ENCODE data around the gene LSM4. TPM values are rescaled to one million over a fixed set of nuclear protein-coding genes. Genes with fewer than 3 reads are reported as not detected.

Gene LSM4
- total RNA-seq, 1 donor from 2014 or later = 440 TPM

GRCh38 chr19:18263324-18264136, 59.3 kb downstream of the LSM4 start:
- DNase-seq (ENCODE audit: low spot score) = no peak
- no peak overlapping the region for H3K4me2 ChIP-seq

GRCh38 chr19:18262917-18263316, 60.0 kb downstream of the LSM4 start:
- no peak for DNase-seq (ENCODE audit: low spot score)
- Histone ChIP-seq H3K4me2 (no peak overlapping the region), H3K9me3 (ENCODE audit: low read depth) (no peaks in the 10 kb centered on the region), H3K79me2 (ENCODE audit: low read depth) (no peaks in the 10 kb centered on the region), H2AFZ (replicated peaks) (no peak overlapping the region), H3K27ac (no peak overlapping the region), H3K4me1 (no peaks in the 10 kb centered on the region), H3K4me3 (no peak overlapping the region), H3K36me3 (no peaks in the 10 kb centered on the region), H3F3A (ENCODE audit: low read depth) (no peaks in the 10 kb centered on the region), H3K9ac (no peak overlapping the region), H3K27me3 (no peaks in the 10 kb centered on the region), H4K20me1 (ENCODE audit: low read depth) (no peaks in the 10 kb centered on the region)
- H3K27me3 Mint-ChIP-seq (ENCODE audit: insufficient read depth, low read depth) = peaks cover 8% of the 10 kb centered on the region
- no peak overlapping the region for H3K27ac Mint-ChIP-seq
- TF ChIP-seq EZH2 (IDR thresholded peaks at IDR 0.05) = no peak
- H3K4me3 Mint-ChIP-seq = no peak overlapping the region
- no peaks in the 10 kb centered on the region for H3K9me3 Mint-ChIP-seq
- H3K4me1 Mint-ChIP-seq = no peaks in the 10 kb centered on the region
- peaks cover 9% of the 10 kb centered on the region for H3K36me3 Mint-ChIP-seq

More at GRCh38 chr19:18263324-18264136, 59.3 kb downstream of the LSM4 start:
- Mint-ChIP-seq H3K4me1 (no peaks in the 10 kb centered on the region), H3K27me3 (ENCODE audit: insufficient read depth, low read depth) (peaks cover 8% of the 10 kb centered on the region), H3K36me3 (peaks cover 14% of the 10 kb centered on the region), H3K9me3 (no peaks in the 10 kb centered on the region), H3K4me3 (no peak overlapping the region), H3K27ac (no peak overlapping the region)
- H3K9me3 ChIP-seq (ENCODE audit: low read depth) = no peaks in the 10 kb centered on the region
- H3K9ac ChIP-seq = no peak overlapping the region
- H3K27me3 ChIP-seq = no peaks in the 10 kb centered on the region
- no peaks in the 10 kb centered on the region for H3K36me3 ChIP-seq
- H3K4me1 ChIP-seq = no peaks in the 10 kb centered on the region
- H3K79me2 ChIP-seq (ENCODE audit: low read depth) = no peaks in the 10 kb centered on the region
- H3K4me3 ChIP-seq = no peak overlapping the region
- no peaks in the 10 kb centered on the region for H4K20me1 ChIP-seq (ENCODE audit: low read depth)
- H2AFZ ChIP-seq (replicated peaks) = no peak overlapping the region
- TF ChIP-seq CTCF (IDR thresholded peaks at IDR 0.05) = no peak
- TF ChIP-seq EZH2phosphoT487 (IDR thresholded peaks at IDR 0.05) = no peak
- no peak for TF ChIP-seq EZH2 (IDR thresholded peaks at IDR 0.05)
- no peaks in the 10 kb centered on the region for H3F3A ChIP-seq (ENCODE audit: low read depth)
- H3K27ac ChIP-seq = no peak overlapping the region

- no peaks in the 10 kb centered on the region for H3F3A ChIP-seq (ENCODE audit: low read depth)
- H2AFZ ChIP-seq (replicated peaks) = no peak overlapping the region
- Mint-ChIP-seq H3K4me3 (no peak overlapping the region), H3K36me3 (peaks cover 9% of the 10 kb centered on the region), H3K27me3 (ENCODE audit: insufficient read depth, low read depth) (peaks cover 8% of the 10 kb centered on the region), H3K4me1 (no peaks in the 10 kb centered on the region), H3K27ac (no peak overlapping the region), H3K9me3 (no peaks in the 10 kb centered on the region)
- no peaks in the 10 kb centered on the region for H3K36me3 ChIP-seq
- H3K4me2 ChIP-seq = no peak overlapping the region
- H3K9me3 ChIP-seq (ENCODE audit: low read depth) = no peaks in the 10 kb centered on the region
- no peak overlapping the region for H3K27ac ChIP-seq
- TF ChIP-seq CTCF (IDR thresholded peaks at IDR 0.05) (no peak), EZH2 (IDR thresholded peaks at IDR 0.05) (no peak), EZH2phosphoT487 (IDR thresholded peaks at IDR 0.05) (no peak)
- no peaks in the 10 kb centered on the region for H3K27me3 ChIP-seq
- no peaks in the 10 kb centered on the region for H3K4me1 ChIP-seq
- H3K79me2 ChIP-seq (ENCODE audit: low read depth) = no peaks in the 10 kb centered on the region
- H4K20me1 ChIP-seq (ENCODE audit: low read depth) = no peaks in the 10 kb centered on the region
- H3K4me3 ChIP-seq = no peak overlapping the region
- H3K9ac ChIP-seq = no peak overlapping the region
- DNase-seq (ENCODE audit: low spot score) = no peak
Measured at GRCh38 chr19:18262144-18262543, 60.7 kb downstream of the LSM4 start.

GRCh38 chr19:18261474-18261873, 61.4 kb downstream of the LSM4 start:
- no peaks in the 10 kb centered on the region for H3K9me3 Mint-ChIP-seq
- H3F3A ChIP-seq (ENCODE audit: low read depth) = no peaks in the 10 kb centered on the region
- no peak overlapping the region for H3K4me3 Mint-ChIP-seq
- H3K27ac Mint-ChIP-seq = no peak overlapping the region
- no peak overlapping the region for H3K9ac ChIP-seq
- no peaks in the 10 kb centered on the region for H3K4me1 Mint-ChIP-seq
- H3K36me3 ChIP-seq = no peaks in the 10 kb centered on the region
- H3K79me2 ChIP-seq (ENCODE audit: low read depth) = no peaks in the 10 kb centered on the region
- no peak overlapping the region for H3K27ac ChIP-seq
- H3K4me3 ChIP-seq = no peak overlapping the region
- no peak overlapping the region for H2AFZ ChIP-seq (replicated peaks)
- no peaks in the 10 kb centered on the region for H3K9me3 ChIP-seq (ENCODE audit: low read depth)
- no peaks in the 10 kb centered on the region for H4K20me1 ChIP-seq (ENCODE audit: low read depth)
- peaks cover 8% of the 10 kb centered on the region for H3K27me3 Mint-ChIP-seq (ENCODE audit: insufficient read depth, low read depth)
- no peaks in the 10 kb centered on the region for H3K27me3 ChIP-seq
- TF ChIP-seq EZH2phosphoT487 (IDR thresholded peaks at IDR 0.05) (no peak), CTCF (IDR thresholded peaks at IDR 0.05) (no peak), EZH2 (IDR thresholded peaks at IDR 0.05) (no peak)
- DNase-seq (ENCODE audit: low spot score) = no peak
- no peak overlapping the region for H3K4me2 ChIP-seq
- no peaks in the 10 kb centered on the region for H3K4me1 ChIP-seq
- peaks cover 7% of the 10 kb centered on the region for H3K36me3 Mint-ChIP-seq

Measured in neural progenitor cell (in vitro differentiated cells).